Mesenchymal stem cell (in vitro differentiated cells and primary cell): ENCODE results near the gene SH3RF1.

ENCODE experiments used
- DNase-seq: peaks from one replicate; pipeline ENCODE4 v3.0.0-alpha.2; 2013
- H2AFZ ChIP-seq: one replicate; pipeline ENCODE4 v1.6.1; 2013; ENCODE audit warnings: low read depth, mild to moderate bottlenecking, control low read depth, inconsistent platforms, low read length, moderate library complexity
- H2AK5ac ChIP-seq: 2 replicates; pipeline ENCODE4 v1.6.1; 2013; ENCODE audit warnings: low read length, moderate library complexity, mild to moderate bottlenecking, inconsistent platforms; ENCODE audit not compliant: severe bottlenecking
- H2BK120ac ChIP-seq: one replicate; pipeline ENCODE4 v1.6.1; 2013; ENCODE audit warnings: low read depth, mild to moderate bottlenecking, inconsistent platforms, low read length, moderate library complexity
- H2BK12ac ChIP-seq, 2 experiments: one replicate each; pipeline ENCODE4 v1.6.1; 2013; ENCODE audit warnings: inconsistent platforms in 2 of 2, low read length in 2 of 2, mild to moderate bottlenecking in 2 of 2, moderate library complexity in 2 of 2, control low read depth in 1 of 2
- H2BK15ac ChIP-seq: one replicate; pipeline ENCODE4 v1.6.1; 2013; ENCODE audit warnings: mild to moderate bottlenecking, low read depth, inconsistent platforms; ENCODE audit not compliant: poor library complexity, severe bottlenecking
- H2BK5ac ChIP-seq: 2 replicates; pipeline ENCODE4 v1.6.1; 2013; ENCODE audit warnings: low read depth, mild to moderate bottlenecking, low read length, control low read depth, inconsistent platforms; ENCODE audit not compliant: poor library complexity, severe bottlenecking
- H3K14ac ChIP-seq, 2 experiments: one replicate each; pipeline ENCODE4 v1.6.1; 2013; ENCODE audit warnings: inconsistent platforms in 2 of 2, low read length in 2 of 2, control low read depth in 1 of 2, mild to moderate bottlenecking in 1 of 2, moderate library complexity in 1 of 2
- H3K18ac ChIP-seq, 2 experiments: one replicate each; pipeline ENCODE4 v1.6.1; 2013; ENCODE audit warnings: inconsistent platforms in 2 of 2, low read length in 2 of 2, control low read depth in 1 of 2, low read depth in 1 of 2, mild to moderate bottlenecking in 1 of 2
- H3K23ac ChIP-seq, 2 experiments: one replicate each; pipeline ENCODE4 v1.6.1; 2013; ENCODE audit warnings: inconsistent platforms in 2 of 2, low read length in 2 of 2, mild to moderate bottlenecking in 2 of 2, moderate library complexity in 2 of 2, control low read depth in 1 of 2
- H3K27ac ChIP-seq: 2 replicates; pipeline ENCODE4 v1.5.1; 2013; ENCODE audit warnings: mild to moderate bottlenecking, moderate library complexity, low read length, control low read depth, inconsistent platforms; ENCODE audit not compliant: poor library complexity, severe bottlenecking
- H3K27me3 ChIP-seq, 2 experiments: 2 replicates each; pipeline versions ENCODE4 v1.6.1 to v1.7.0; 2013; ENCODE audit warnings: low read length in 2 of 2, mild to moderate bottlenecking in 2 of 2, moderate library complexity in 2 of 2, control low read depth in 1 of 2, inconsistent platforms in 1 of 2; ENCODE audit not compliant: control insufficient read depth in 1 of 2, insufficient read depth in 1 of 2
- H3K36me3 ChIP-seq, 2 experiments: 2 replicates each; pipeline versions ENCODE4 v1.6.1 to v1.7.0; 2013; ENCODE audit warnings: low read length in 2 of 2, control low read depth in 1 of 2, inconsistent platforms in 1 of 2, low read depth in 1 of 2, mild to moderate bottlenecking in 1 of 2; ENCODE audit not compliant: insufficient read depth in 2 of 2, control insufficient read depth in 1 of 2
- H3K4ac ChIP-seq, 2 experiments: one replicate each; pipeline ENCODE4 v1.6.1; 2013; ENCODE audit warnings: inconsistent platforms in 2 of 2, low read length in 2 of 2, mild to moderate bottlenecking in 2 of 2, moderate library complexity in 2 of 2, control low read depth in 1 of 2, low read depth in 1 of 2
- H3K4me1 ChIP-seq: 2 replicates; pipeline ENCODE4 v1.6.1; 2013; ENCODE audit warnings: low read depth, low read length, control low read depth; ENCODE audit not compliant: control insufficient read depth, insufficient read depth
- H3K4me2 ChIP-seq: 2 replicates; pipeline ENCODE4 v1.6.1; 2013; ENCODE audit warnings: low read length, mild to moderate bottlenecking, inconsistent platforms; ENCODE audit not compliant: poor library complexity, severe bottlenecking
- H3K4me3 ChIP-seq, 2 experiments: 2 replicates each; pipeline versions ENCODE4 v1.5.1 to v1.7.0; 2013; ENCODE audit warnings: low read length in 2 of 2, mild to moderate bottlenecking in 2 of 2, control low read depth in 1 of 2, low read depth in 1 of 2; ENCODE audit not compliant: insufficient read depth in 1 of 2
- H3K79me1 ChIP-seq: replicated peaks from 2 replicates; pipeline ENCODE4 v1.6.1; 2013; ENCODE audit warnings: mild to moderate bottlenecking, control low read depth, low read length, inconsistent platforms; ENCODE audit not compliant: poor library complexity, severe bottlenecking
- H3K9ac ChIP-seq: 2 replicates; pipeline ENCODE4 v1.7.0; 2013; ENCODE audit warnings: mild to moderate bottlenecking, low read length, moderate library complexity
- H3K9me3 ChIP-seq: 2 replicates; pipeline ENCODE4 v1.7.0; 2013; ENCODE audit warnings: mild to moderate bottlenecking, low read length; ENCODE audit not compliant: control insufficient read depth
- H4K8ac ChIP-seq: one replicate; pipeline ENCODE4 v1.6.1; 2013; ENCODE audit warnings: inconsistent platforms, mild to moderate bottlenecking, low read length, moderate library complexity
- H4K91ac ChIP-seq: one replicate; pipeline ENCODE4 v1.6.1; 2013; ENCODE audit warnings: mild to moderate bottlenecking, low read length, inconsistent platforms
- WGBS: methylation state at CpG from one replicate; pipeline ENCODE4 v1.1.7; 2013; ENCODE audit warnings: mixed read lengths; 5-methylcytosine and 5-hydroxymethylcytosine counted together

The SH3RF1 gene

GRCh38 chr4:169220854-169221411 lies 49.8 kb downstream of the SH3RF1 start:
- no peak overlapping the region for H2AK5ac ChIP-seq
- H3K4me1 ChIP-seq: peaks cover 7% of the 10 kb centered on the region
- H3K9ac ChIP-seq: no peak overlapping the region
- H2BK12ac ChIP-seq: no peak overlapping the region
- no peaks in the 10 kb centered on the region for H3K27me3 ChIP-seq
- no peak overlapping the region for H3K14ac ChIP-seq
- WGBS: 27% methylated on average over 6 of the region's 7 CpGs
- H3K9me3 ChIP-seq: no peaks in the 10 kb centered on the region
- H3K23ac ChIP-seq: no peak overlapping the region
- no peak overlapping the region for H3K4me2 ChIP-seq
- peaks cover 20% of the 10 kb centered on the region for H3K79me1 ChIP-seq
- no peak overlapping the region for H2BK120ac ChIP-seq
- no peak overlapping the region for H2BK15ac ChIP-seq
- no peak overlapping the region for H3K4me3 ChIP-seq
- no peak overlapping the region for H3K18ac ChIP-seq
- DNase-seq: peak; percentile 79
- H4K8ac ChIP-seq: no peak overlapping the region
- no peak overlapping the region for H4K91ac ChIP-seq
- H2AFZ ChIP-seq: no peak overlapping the region
- H3K27ac ChIP-seq: no peak overlapping the region
- no peak overlapping the region for H3K4ac ChIP-seq
- H3K36me3 ChIP-seq: peaks cover 3 to 4% of the 10 kb centered on the region in 2 experiments
- no peak overlapping the region for H2BK5ac ChIP-seq

- Histone ChIP-seq H3K4me3 (no peak overlapping the region), H3K9ac (no peak overlapping the region), H3K36me3 (peaks cover 3 to 7% of the 10 kb centered on the region in 2 experiments), H2BK5ac (peak overlapping the region; percentile 31), H3K4me2 (no peak overlapping the region), H3K14ac (no peak overlapping the region), H3K27ac (no peak overlapping the region), H2AK5ac (no peak overlapping the region), H2BK15ac (peak overlapping the region; percentile 52), H2BK120ac (no peak overlapping the region), H2BK12ac (peak overlapping the region in 1 of 2 experiments; percentile 59), H3K4me1 (peaks cover 8% of the 10 kb centered on the region), H4K8ac (peak overlapping the region; percentile 64), H3K23ac (no peak overlapping the region), H3K27me3 (no peaks in the 10 kb centered on the region), H2AFZ (no peak overlapping the region), H3K18ac (peak overlapping the region; percentile 34 to 75), H3K79me1 (peaks cover 23% of the 10 kb centered on the region), H3K9me3 (no peaks in the 10 kb centered on the region), H3K4ac (peak overlapping the region in 1 of 2 experiments; percentile 68), H4K91ac (peak overlapping the region; percentile 27)
- 93% methylated on average over 1 of the region's 3 CpGs for WGBS
- DNase-seq: no peak
Measured at GRCh38 chr4:169220447-169220846, 50.3 kb downstream of the SH3RF1 start.

GRCh38 chr4:169219440-169219839 lies 51.3 kb downstream of the SH3RF1 start:
- Histone ChIP-seq H4K8ac (no peak overlapping the region), H2AFZ (no peak overlapping the region), H3K14ac (no peak overlapping the region), H3K4me3 (no peak overlapping the region), H2BK5ac (no peak overlapping the region), H3K23ac (no peak overlapping the region), H2BK12ac (no peak overlapping the region), H3K4ac (no peak overlapping the region), H3K27me3 (no peaks in the 10 kb centered on the region), H3K79me1 (peaks cover 23% of the 10 kb centered on the region), H3K9ac (no peak overlapping the region), H2AK5ac (no peak overlapping the region), H3K9me3 (peaks cover under 1% of the 10 kb centered on the region), H3K4me1 (peaks cover 6% of the 10 kb centered on the region), H3K27ac (no peak overlapping the region), H3K18ac (no peak overlapping the region), H2BK15ac (no peak overlapping the region), H3K36me3 (peaks cover 3 to 13% of the 10 kb centered on the region in 2 experiments), H3K4me2 (no peak overlapping the region), H2BK120ac (no peak overlapping the region), H4K91ac (no peak overlapping the region)
- no peak for DNase-seq
- no CpG with 5 or more reads among the region's 2 CpGs for WGBS

GRCh38 chr4:169215656-169216055 lies 55.1 kb downstream of the SH3RF1 start:
- Histone ChIP-seq H3K36me3 (peaks cover 4 to 12% of the 10 kb centered on the region in 2 experiments), H2BK12ac (no peak overlapping the region), H3K4me2 (no peak overlapping the region), H3K79me1 (peaks cover 28% of the 10 kb centered on the region), H2AFZ (no peak overlapping the region), H4K8ac (no peak overlapping the region), H3K14ac (no peak overlapping the region), H3K27ac (no peak overlapping the region), H4K91ac (no peak overlapping the region), H3K4me1 (peaks cover 3% of the 10 kb centered on the region), H3K18ac (no peak overlapping the region), H3K4me3 (no peak overlapping the region), H2BK15ac (no peak overlapping the region), H3K27me3 (no peaks in the 10 kb centered on the region), H3K9me3 (peaks cover 6% of the 10 kb centered on the region), H2AK5ac (no peak overlapping the region), H3K9ac (no peak overlapping the region), H2BK120ac (no peak overlapping the region), H3K23ac (peak overlapping the region in 1 of 2 experiments; percentile 40), H3K4ac (no peak overlapping the region), H2BK5ac (no peak overlapping the region)
- 100% methylated on average over 4 of the region's 4 CpGs for WGBS
- DNase-seq: no peak
